ENCODE data around the gene ITPA. TPM values are rescaled to one million over a fixed set of nuclear protein-coding genes. Genes with fewer than 3 reads are reported as not detected.

ITPA gene
- total and polyA plus RNA-seq, 2 of the 13 experiments (the other 11 are each of a cell fraction or from before 2014, with no cell fraction given): 60.1 to 103 TPM

- TF ChIP-seq GLMP (CRISPR knock-in tag; IDR thresholded peaks at IDR 0.05; ENCODE audit: borderline replicate concordance) (no peak), ZFP36 (IDR thresholded peaks at IDR 0.05; ENCODE audit: borderline replicate concordance, low read depth, low read length, partially characterized antibody) (peak; percentile 99), ZNF282 (IDR thresholded peaks at IDR 0.05; ENCODE audit: partially characterized antibody) (no peak), ZNF326 (CRISPR knock-in tag; IDR thresholded peaks at IDR 0.05; ENCODE audit: borderline replicate concordance) (no peak), ZBTB43 (CRISPR knock-in tag; conservative IDR thresholded peaks at IDR 0.05) (no peak; the same call in 1 of the 2 replicates), RBFOX2 (IDR thresholded peaks at IDR 0.05; ENCODE audit: low read depth, low read length) (peak; percentile 66), TFE3 (CRISPR knock-in tag; IDR thresholded peaks at IDR 0.05) (peak; percentile 67), ZNF629 (CRISPR knock-in tag; conservative IDR thresholded peaks at IDR 0.05) (0 out of 2 replicates have a peak, but pooled peaks have one; percentile 35), SP4 (CRISPR knock-in tag; IDR thresholded peaks at IDR 0.05) (peak; percentile 88), ZNF879 (CRISPR knock-in tag; IDR thresholded peaks at IDR 0.05) (peak; percentile 93; the same call in 1 of the 2 replicates), SRSF9 (IDR thresholded peaks at IDR 0.05; ENCODE audit: borderline replicate concordance, insufficient read depth, low read depth, low read length, poor library complexity, severe bottlenecking) (no peak), ERF (CRISPR knock-in tag; IDR thresholded peaks at IDR 0.05) (peak; percentile 80), ZNF264 (CRISPR knock-in tag; IDR thresholded peaks at IDR 0.05) (peak; percentile 94), ZNF431 (CRISPR knock-in tag; IDR thresholded peaks at IDR 0.05; ENCODE audit: borderline replicate concordance, low read depth) (no peak), MZF1 (CRISPR knock-in tag; IDR thresholded peaks at IDR 0.05; ENCODE audit: borderline replicate concordance) (no peak; the same call in 1 of the 2 replicates), FOXP4 (CRISPR knock-in tag; IDR thresholded peaks at IDR 0.05) (peak; percentile 53; the same call in 1 of the 2 replicates), ZNF883 (CRISPR knock-in tag; IDR thresholded peaks at IDR 0.05; ENCODE audit: not compliant biosample characterization) (no peak), XRCC5 (optimal IDR thresholded peaks at IDR 0.05; ENCODE audit: low read length) (peak; percentile 47), SMC3 (IDR thresholded peaks at IDR 0.05; ENCODE audit: low read length) (no peak; the same call in 1 of the 2 replicates), CCAR2 (optimal IDR thresholded peaks at IDR 0.05; ENCODE audit: low read depth, low read length) (no peak), MAFF (IDR thresholded peaks at IDR 0.05; ENCODE audit: low read depth, low read length) (no peak), NFKBIZ (CRISPR knock-in tag; IDR thresholded peaks at IDR 0.05) (peak; percentile 88; the same call in 1 of the 2 replicates), TP53 (CRISPR knock-in tag; conservative IDR thresholded peaks at IDR 0.05) (no peak), ZNF34 (CRISPR knock-in tag; IDR thresholded peaks at IDR 0.05; ENCODE audit: borderline replicate concordance) (0 out of 2 replicates have a peak, but pooled peaks have one; percentile 44), TOPORS (CRISPR knock-in tag; IDR thresholded peaks at IDR 0.05) (no peak; the same call in 1 of the 2 replicates)
These were observed 41.0 kb upstream of the ITPA start (continued) for GRCh38 chr20:3168079-3168828.

Data from HepG2 (cell line).